HG03097 (cell line): Measurements from ENCODE around the gene DYDC1.
"Not testable (repeated sequence)": the region's sequence is repeated elsewhere in the genome, so short reads cannot be mapped to it uniquely, and the experiment has no call there.

Experiments used
- ATAC-seq: cut with Tn5 transposase; IDR thresholded peaks from one replicate; pipeline ENCODE4 v1.9.1; 2021; ENCODE audit not compliant: unreplicated experiment, low FRiP score

Gene DYDC1

DNA sequence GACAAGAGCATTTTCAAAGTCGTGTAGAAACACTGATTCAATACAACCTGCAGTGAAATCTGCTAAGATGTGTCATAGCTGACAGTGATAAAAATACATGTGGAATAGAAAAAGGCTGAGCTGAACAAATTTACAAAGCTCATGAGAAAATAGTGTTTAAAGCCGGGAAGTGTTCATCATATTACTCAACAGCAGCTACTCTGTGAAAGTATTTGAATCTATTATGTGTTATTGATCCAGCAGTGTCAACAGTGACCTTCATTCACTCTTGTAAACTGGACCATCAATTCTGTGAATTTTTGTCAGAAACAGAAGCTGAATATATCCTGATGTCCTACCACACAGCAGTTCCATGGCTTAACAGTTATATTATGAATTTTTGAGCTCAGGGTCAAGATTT is 11.6 kb downstream of the DYDC1 start:
- no peak for ATAC-seq

DNA sequence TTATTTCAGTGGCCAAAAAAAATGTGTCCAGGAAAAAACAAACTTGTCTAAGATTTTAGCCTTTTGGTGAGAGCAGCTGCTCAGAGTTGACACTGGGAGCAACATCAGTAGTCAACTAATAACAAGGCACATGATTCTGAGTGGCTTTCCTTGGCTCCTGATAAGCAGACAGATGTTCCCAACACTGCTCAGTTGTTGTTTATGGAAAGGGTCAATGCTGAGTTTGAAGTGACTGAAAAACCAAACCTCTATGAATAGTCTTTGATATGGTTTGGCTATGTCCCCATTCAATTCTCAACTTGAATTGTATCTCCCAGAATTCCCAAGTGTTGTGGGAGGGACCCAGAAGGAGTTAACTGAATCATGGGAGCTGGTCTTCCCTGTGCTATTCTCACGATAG is 12.3 kb downstream of the DYDC1 start:
- no peak for ATAC-seq

DNA sequence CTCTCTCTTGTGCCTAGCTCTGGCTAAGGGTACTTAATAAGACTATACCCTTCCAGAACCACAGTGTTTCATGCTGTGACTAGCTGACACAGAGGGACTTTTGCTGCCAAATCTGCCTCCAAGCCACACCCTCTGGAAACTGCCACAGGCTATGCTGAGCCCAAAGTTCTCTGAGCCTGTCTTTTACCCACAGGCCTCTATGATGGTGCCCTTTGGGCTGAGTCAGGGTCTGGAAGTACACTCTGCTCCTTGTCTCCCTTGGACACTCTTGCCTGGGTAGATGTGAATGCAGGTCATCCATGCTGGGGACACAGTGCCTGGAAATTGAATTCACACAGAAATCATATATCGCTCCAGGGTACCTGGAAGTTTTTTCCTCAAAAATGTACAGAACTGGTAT is 22.6 kb downstream of the DYDC1 start:
- no peak for ATAC-seq

DNA sequence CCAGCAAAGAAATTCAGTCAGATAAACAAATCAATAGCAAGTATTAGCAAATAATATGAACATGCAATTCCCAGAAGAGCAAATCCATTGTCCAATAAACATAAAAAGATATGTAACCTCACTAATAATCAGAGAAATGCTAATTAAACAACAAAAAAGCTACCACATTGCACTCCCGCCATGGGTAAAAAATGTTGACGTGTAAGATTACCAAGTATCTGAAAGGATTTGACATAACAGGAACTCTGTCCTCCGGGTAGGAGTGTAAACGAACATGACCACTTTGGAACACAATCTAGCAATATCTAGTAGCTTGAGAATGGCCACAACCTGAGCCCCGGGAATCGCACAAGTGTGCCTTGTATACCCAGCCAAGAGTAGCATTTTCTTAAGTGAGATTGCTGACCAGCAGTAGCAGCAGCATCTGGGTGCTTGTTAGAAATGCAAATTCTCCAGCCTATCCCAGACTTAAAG is 31.6 kb downstream of the DYDC1 start:
- no peak for ATAC-seq

DNA sequence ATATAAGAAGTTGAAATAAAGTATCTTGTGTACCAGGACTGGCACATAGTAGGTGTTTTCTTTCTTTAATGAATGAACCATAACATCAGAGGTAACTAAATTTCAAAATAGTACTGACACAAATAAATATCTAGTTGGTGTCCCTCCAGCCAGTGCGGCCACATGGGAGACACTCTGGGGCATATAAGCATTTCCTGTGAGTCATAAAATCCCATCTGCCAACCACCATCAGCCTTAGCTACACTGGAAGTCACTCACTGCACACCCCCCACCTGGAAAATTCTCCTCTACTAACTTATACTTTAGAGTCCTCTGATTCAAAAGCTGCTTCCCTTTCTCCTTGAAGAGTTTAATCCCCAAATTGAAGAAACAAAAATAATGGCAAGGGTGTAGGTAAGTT is 32.5 kb downstream of the DYDC1 start:
- no peak for ATAC-seq

DNA sequence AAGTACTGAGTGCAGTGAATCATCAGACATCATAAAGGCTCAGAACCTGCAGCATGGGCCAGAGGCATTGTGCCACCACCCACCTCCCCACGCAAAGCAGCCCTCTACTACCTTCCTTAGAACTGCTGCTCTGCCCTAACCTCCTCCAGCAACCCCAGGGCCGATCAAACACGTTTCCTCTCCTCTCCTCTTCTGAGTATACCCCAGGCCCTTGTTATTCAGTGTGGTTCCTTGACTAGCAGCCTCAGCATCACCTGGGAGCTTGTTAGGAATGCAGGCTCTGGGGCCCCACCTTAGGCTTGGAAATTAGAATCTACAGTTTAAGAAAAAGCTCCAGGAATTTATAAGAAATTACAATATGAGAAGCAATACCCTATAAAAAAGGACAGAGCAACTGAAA is 33.2 kb downstream of the DYDC1 start:
- ATAC-seq: no peak

DNA sequence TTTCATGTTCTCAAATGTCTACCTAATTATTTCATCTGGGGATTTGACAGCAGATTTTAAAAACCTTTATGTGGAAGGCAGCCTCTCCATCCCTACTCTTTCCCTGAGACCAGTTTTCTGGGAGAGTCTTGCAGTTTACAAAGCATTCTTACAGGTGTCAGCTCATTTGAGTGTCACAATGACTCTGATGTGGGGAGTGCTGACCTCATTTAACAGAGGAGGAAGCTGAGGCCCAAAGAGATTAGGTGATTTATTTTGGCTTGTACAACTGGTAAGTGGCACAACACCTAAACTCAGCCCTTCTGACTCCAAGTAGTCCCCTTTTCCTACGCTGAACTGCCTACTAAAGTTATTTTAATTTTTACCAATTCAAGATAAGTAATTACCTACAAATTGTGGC is 33.8 kb downstream of the DYDC1 start:
- no peak for ATAC-seq

DNA sequence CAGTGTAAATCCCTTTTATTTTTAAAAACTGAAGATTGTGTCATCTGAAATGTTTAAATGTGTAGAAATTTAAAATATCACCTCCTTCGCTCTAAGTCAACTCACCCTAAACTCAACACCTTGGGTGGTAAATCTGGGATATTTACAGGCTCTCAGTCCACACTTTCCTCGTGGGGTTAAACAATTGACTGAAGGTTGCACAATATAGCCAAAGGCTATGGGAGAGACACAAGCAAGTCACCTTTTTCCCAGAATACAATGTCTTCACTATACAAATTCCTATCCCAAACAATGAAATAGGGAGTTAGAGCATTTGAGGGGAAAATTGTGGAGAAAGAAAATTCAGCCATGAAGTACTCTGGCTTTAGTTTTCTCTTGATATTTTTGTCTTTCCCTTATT is 34.4 kb downstream of the DYDC1 start:
- no peak for ATAC-seq

DNA sequence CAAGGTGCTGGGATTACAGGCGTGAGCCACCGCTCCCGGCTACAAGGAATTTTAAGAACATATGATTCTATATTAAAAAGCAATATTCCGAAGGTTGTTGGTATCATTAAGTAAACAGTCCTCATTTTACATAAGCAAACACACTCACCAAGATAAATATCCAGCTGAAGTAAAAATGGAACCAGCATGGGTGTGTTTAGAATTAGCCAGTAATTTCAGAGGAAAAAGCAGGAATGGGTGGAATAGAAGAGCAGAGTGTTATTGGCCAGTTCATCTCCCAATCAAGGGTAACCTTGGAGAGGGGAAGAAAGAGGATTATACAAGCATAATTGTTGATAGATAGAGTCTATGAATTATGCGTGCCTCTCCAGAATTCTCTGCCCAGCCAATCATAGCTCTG is 35.4 kb downstream of the DYDC1 start:
- ATAC-seq: no peak

DNA sequence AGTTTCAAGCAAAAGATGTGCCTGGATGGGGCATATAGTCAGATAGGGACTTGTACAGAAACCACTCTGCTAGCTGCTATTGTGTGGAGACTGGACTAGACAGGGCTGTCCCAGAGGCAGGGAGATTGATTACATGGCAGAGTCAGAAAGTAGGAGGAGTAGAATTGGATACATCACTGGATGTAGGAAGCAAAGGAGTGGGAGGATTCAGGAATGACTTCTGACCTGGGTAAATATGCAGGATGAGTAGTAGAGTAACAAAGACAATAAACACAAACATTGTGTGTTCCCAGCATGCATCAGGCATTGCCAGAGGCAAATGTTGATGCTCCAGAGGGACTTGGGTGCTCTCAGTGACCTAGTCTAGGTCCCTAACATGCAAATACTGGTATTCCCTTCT is 36.2 kb downstream of the DYDC1 start:
- no peak for ATAC-seq

DNA sequence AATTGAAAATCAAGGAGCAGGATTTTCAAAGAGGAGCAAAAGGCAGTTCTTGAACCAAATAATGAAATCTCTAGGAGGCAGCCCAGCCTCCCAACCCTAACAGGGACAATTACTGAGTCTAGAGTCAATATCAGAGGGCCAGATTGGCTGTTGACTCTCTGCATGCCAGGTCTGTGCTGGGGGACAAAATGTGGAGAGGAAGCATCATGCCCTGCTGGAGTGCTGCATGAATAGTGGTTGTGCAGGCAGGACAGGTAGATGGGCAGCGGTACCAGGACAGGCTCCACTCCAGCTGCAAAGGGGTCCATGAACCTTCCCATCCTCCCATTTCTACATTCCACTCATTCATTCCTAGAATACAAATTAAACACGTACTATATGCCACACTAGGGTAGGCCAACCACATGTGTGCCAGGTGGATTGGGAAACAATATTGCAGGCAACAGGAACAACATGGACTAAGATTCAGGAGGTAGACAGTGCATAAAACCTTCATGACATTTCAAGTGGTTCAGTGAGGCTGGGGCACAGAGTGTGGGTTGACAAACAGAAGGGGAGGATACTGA is 36.7 kb downstream of the DYDC1 start:
- ATAC-seq: no peak

DNA sequence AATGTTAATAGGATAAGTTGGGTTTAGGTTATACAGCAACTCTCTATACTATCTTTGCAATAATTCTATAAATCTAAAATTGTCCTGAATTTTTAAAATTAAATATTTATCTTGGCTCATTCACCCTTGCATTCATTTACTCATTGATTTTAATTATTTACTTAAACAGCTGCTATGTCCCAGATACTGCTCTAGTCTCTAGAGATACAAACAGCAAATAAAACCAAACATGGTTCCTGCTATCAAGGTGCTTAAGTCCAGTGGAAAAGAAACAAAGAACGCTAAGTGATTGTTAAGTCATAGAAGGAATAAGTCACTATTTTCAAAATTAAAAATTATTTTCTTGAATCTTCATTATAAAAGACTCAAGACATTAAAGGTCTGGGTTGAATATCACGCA is 37.2 kb downstream of the DYDC1 start:
- ATAC-seq: no peak

DNA sequence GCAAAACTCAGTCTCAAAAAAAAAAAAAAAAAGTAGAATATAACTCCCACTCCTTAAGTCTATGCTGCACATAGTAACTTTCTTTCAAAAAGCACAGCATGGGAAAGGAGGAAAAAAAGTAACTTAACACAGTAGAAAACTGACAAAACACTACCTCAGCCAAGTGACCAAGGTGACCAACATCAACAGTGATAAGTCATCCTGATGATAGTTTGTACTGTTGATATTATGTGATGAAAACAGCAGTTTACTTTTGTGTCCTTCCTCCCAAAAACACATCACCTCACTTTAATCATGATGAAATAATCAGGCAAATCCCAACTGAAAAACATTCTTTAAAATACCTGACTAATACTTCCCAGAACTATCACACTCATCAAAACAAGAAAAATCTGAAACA is 37.8 kb downstream of the DYDC1 start:
- ATAC-seq: no peak

DNA sequence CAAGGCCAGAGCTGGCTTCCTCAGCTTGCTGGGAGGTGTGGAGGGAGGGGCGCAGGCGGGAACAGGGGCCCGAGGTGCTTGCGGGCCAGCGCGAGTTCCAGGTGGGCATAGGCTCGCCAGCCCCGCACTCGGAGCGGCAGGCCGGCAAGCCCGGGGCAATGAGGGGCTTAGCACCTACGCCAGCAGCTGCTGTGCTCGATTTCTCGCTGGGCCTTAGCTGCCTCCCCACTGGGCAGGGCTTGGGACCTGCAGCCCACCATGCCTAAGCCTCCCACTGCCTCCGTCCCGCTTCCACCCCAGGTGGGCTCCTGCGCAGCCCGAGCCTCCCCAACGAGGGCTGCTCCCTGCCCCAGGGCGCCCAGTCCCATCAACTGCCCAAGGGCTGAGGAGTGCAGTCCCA is 41.2 kb downstream of the DYDC1 start:
- no peak for ATAC-seq

DNA sequence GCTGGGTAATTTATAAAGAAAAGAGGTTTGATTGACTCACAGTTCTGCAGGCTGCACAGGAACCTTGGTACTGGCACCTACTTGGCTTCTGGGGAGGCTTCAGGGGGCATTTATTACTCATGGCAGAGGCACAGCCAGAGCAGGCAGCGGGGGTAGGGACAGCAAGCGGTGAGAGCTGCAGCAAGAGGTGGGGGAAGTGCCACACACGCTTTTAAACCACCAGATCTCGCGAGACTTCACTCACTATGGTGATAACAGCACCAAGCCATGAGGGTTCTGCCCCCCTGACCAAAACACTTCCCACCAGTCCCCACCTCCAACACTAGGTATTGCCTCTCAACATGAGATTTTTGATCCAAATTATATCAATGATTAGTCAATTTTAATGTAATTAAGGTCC is 43.0 kb downstream of the DYDC1 start:
- ATAC-seq: no peak

DNA sequence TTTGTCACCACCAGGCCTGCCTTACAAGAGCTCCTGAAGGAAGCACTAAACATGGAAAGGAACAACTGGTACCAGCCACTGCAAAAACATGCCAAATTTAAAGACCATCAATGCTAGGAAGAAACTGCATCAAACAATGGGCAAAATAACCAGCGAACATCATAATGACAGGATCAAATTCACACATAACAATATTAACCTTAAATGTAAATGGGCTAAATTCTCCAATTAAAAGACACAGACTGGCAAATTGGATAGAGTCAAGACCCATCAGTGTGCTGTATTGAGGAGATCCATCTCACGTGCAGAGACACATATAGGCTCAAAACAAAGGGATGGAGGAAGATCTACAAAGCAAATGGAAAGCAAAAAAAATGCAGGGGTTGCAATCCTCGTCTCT is 50.6 kb downstream of the DYDC1 start:
- not testable (repeated sequence) for ATAC-seq

DNA sequence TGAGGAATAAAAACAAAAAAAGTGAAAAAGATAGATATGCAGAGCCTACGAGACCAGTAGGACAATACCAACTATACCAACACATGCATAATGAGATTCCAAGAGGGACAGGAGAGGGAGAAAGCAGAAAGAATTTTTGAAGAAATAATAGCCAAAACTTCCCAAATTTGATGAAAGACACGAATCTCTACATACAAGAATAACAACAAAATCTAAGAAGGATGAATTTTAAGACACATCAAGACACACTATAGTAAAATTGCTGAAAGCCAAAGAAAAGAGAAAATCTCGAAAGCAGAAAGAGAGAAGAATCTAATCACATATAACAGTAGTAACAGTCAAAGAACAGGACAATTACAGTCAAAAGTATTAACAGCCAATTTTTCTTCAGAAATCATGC is 59.6 kb downstream of the DYDC1 start:
- ATAC-seq: no peak

DNA sequence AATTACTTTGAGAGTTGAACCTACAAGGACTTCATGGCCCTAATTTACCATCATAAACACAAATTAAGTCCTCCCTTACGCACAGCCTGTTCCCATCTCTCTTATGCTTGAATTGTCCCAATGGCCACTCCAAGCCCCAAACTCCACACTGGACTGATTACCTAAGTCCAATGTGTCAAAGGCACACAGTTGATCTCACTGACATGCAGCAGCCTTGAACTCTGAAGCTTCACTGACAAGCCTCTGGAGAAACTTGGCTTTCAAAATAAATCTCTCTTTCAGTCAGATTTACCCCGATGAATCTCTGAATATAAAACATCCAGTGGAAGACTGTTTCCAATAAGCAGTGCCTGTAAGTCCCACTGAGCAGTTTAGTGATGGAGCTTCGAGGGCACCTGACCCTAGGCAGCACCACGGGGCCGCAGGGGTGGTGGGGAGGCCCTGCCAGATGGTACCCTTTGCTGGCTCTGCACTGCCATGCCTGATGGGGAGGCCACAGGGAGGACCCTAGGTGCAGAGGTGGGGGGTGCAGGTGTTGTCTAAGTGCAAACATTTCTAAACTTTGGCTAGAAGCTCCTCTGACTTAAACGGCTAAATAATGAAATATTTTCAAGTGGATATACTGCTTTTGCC is 63.8 kb downstream of the DYDC1 start:
- no peak for ATAC-seq

DNA sequence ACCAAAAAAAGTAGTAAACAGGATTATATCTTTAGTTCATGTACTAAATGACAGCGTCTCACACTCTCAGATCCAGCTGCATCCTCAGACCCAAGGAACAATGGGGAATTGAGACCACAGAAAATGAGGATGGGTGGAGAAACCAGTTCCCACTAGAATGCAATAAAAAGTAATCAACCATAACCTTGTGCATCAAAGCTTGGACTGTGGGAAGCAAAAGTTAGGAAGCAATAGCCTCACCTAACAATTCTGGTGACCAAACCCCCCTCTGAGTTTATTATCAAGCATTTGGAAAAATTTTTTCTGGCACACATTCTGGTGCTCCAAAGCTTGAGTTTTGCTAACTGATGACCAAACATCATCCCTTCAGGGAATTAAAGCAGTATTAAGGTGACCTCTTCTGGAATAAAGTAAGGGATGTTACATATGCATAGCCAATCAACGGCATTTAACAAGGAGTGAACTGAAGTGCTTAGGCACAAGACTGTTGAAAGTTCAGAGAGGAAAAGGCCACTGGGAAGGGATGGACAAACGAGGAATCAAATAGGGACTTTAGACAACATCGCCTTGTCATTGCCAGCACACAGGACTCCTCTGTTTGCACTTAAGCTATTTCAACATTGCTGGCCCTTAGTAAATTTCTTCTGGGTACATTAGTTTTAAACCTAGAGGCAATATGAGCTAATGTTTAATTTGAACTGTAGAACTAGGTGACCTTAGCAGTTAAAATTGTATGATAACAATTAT is 65.9 kb downstream of the DYDC1 start:
- ATAC-seq: no peak

DNA sequence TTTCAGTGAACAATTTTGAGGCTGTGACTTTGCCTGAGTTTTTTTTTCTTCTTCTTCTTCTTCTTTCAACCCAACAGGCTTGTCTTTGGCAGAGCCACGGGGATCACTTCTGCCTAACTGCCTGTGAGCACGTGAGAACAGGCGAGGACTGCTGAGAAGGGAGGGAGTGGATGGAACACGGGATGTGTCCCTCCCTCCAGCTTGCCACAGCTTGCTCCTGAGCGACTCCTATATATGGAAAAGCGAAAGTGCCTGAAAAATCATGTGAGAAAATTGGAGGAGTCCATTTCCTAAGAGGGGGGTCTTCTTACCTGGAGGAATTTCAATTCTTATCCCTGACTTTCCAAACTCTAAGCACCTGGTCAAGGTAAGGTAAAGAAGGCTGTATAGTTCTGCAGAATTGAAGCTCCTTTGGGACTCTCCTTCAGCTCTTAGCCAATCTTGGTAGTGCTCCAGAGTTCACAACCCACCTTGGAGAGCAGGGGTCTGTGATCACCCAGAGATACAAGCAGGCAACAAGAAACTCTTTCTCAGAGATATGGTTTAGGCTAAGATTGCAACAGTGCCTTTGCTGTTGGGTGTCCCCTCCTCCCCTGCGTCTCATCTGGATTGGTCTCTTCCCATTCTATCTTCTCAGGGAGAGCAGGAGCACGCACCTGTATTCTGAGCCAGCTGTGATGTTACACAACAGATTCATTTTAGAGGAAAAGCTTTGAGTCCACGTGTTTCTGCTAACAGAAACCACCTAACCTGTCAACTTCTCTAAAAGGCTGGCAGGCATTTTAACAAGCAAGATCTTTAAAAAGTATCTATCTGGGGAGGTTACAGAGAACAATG is 66.9 kb downstream of the DYDC1 start, which contains the start of gene MAT1A:
TSS of gene MAT1A (minus strand) at position 208 of the 837 bp plus-strand sequence. CDS start 235 bp downstream, outside the sequence.
- no peak for ATAC-seq

DNA sequence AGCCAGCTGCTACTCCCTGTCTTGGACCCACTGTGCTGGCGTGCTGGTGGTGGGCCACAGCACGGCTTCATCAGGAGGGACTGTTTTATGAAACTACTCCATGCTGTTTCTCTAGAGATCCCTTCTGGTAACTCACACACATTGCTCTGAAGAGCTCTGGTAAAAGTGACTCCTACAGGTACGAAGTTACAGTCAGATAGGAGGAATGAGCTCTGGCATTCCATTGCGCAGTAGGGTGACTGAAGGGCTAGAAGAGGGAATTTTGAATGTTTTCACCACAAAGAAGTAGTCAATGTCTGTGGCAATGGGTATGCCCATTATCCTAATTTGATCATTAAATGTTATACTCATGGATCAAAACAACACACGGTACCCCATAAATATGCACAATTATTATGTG is 67.7 kb downstream of the DYDC1 start:
- no peak for ATAC-seq
